IPS-15b (cell line): ENCODE data around the gene FCN3.

ENCODE experiments used
- H3K27me3 ChIP-seq: one replicate; pipeline ENCODE4 v1.6.1; 2013; ENCODE audit warnings: low read length; ENCODE audit not compliant: control insufficient read depth, insufficient read depth
- H3K36me3 ChIP-seq: one replicate; pipeline ENCODE4 v1.6.1; 2013; ENCODE audit warnings: low read length; ENCODE audit not compliant: control insufficient read depth, insufficient read depth
- H3K4me1 ChIP-seq: one replicate; pipeline ENCODE4 v1.6.1; 2013; ENCODE audit warnings: mild to moderate bottlenecking, low read length; ENCODE audit not compliant: control insufficient read depth, insufficient read depth
- H3K4me3 ChIP-seq: one replicate; pipeline ENCODE4 v1.5.1; 2013; ENCODE audit warnings: low read depth, low read length
- H3K9ac ChIP-seq: one replicate; pipeline ENCODE4 v1.6.1; 2013; ENCODE audit warnings: low read depth, mild to moderate bottlenecking, low read length
- H3K9me3 ChIP-seq: one replicate; pipeline ENCODE4 v1.6.1; 2013; ENCODE audit warnings: mild to moderate bottlenecking, low read length; ENCODE audit not compliant: control insufficient read depth, insufficient read depth

The FCN3 gene

GRCh38 chr1:27397749-27398148 is 23.1 kb upstream of the FCN3 start:
- peaks cover 9% of the 10 kb centered on the region for H3K36me3 ChIP-seq
- no peak overlapping the region for H3K9ac ChIP-seq
- peaks cover 19% of the 10 kb centered on the region for H3K4me1 ChIP-seq

GRCh38 chr1:27397110-27397509 is 22.5 kb upstream of the FCN3 start:
- peaks cover 9% of the 10 kb centered on the region for H3K36me3 ChIP-seq
- no peak overlapping the region for H3K9ac ChIP-seq
- no peaks in the 10 kb centered on the region for H3K27me3 ChIP-seq
- H3K4me3 ChIP-seq, result no peak overlapping the region
- H3K4me1 ChIP-seq, result peaks cover 16% of the 10 kb centered on the region
- no peaks in the 10 kb centered on the region for H3K9me3 ChIP-seq

More at GRCh38 chr1:27397749-27398148, 23.1 kb upstream of the FCN3 start:
- Histone ChIP-seq H3K4me3 (no peak overlapping the region), H3K9me3 (no peaks in the 10 kb centered on the region), H3K27me3 (no peaks in the 10 kb centered on the region)

GRCh38 chr1:27395441-27396195 is 21.0 kb upstream of the FCN3 start:
- Histone ChIP-seq H3K4me1 (peaks cover 17% of the 10 kb centered on the region), H3K9ac (no peak overlapping the region)

GRCh38 chr1:27394925-27395324 is 20.3 kb upstream of the FCN3 start:
- Histone ChIP-seq H3K9me3 (no peaks in the 10 kb centered on the region), H3K4me1 (peaks cover 13% of the 10 kb centered on the region)

More at GRCh38 chr1:27395441-27396195, 21.0 kb upstream of the FCN3 start:
- H3K9me3 ChIP-seq, result no peaks in the 10 kb centered on the region
- H3K36me3 ChIP-seq, result peaks cover 9% of the 10 kb centered on the region
- H3K27me3 ChIP-seq, result no peaks in the 10 kb centered on the region
- no peak overlapping the region for H3K4me3 ChIP-seq

GRCh38 chr1:27394282-27394658 is 19.6 kb upstream of the FCN3 start:
- no peak overlapping the region for H3K4me3 ChIP-seq
- H3K27me3 ChIP-seq, result no peaks in the 10 kb centered on the region
- peaks cover 13% of the 10 kb centered on the region for H3K4me1 ChIP-seq
- H3K36me3 ChIP-seq, result peaks cover 9% of the 10 kb centered on the region
- no peak overlapping the region for H3K9ac ChIP-seq
- no peaks in the 10 kb centered on the region for H3K9me3 ChIP-seq

More at GRCh38 chr1:27394925-27395324, 20.3 kb upstream of the FCN3 start:
- Histone ChIP-seq H3K4me3 (no peak overlapping the region), H3K9ac (peak overlapping the region; percentile 29), H3K27me3 (no peaks in the 10 kb centered on the region), H3K36me3 (peaks cover 9% of the 10 kb centered on the region)

- Histone ChIP-seq H3K36me3 (peaks cover 9% of the 10 kb centered on the region), H3K4me1 (peaks cover 10% of the 10 kb centered on the region), H3K27me3 (no peaks in the 10 kb centered on the region), H3K9ac (no peak overlapping the region), H3K4me3 (peak overlapping the region; percentile 90), H3K9me3 (no peaks in the 10 kb centered on the region)
Measured at GRCh38 chr1:27393641-27394281, 19.1 kb upstream of the FCN3 start.

GRCh38 chr1:27392778-27393635 is 18.4 kb upstream of the FCN3 start:
- H3K9ac ChIP-seq, result peak overlapping the region; percentile 60
- peaks cover 9% of the 10 kb centered on the region for H3K36me3 ChIP-seq
- H3K4me1 ChIP-seq, result peaks cover 8% of the 10 kb centered on the region
- no peaks in the 10 kb centered on the region for H3K27me3 ChIP-seq
- H3K4me3 ChIP-seq, result peak overlapping the region; percentile 90
- no peaks in the 10 kb centered on the region for H3K9me3 ChIP-seq

GRCh38 chr1:27392096-27392777 is 17.6 kb upstream of the FCN3 start, which contains the start of gene GPR3:
GPR3 (plus strand) TSS chr1:27392622; CDS start chr1:27393799, 1,177 bp downstream.
- Histone ChIP-seq H3K27me3 (no peaks in the 10 kb centered on the region), H3K4me1 (peaks cover 4% of the 10 kb centered on the region), H3K36me3 (peaks cover 9% of the 10 kb centered on the region), H3K9me3 (no peaks in the 10 kb centered on the region), H3K4me3 (peak within 1 kb of the TSS; percentile 90), H3K9ac (peak within 1 kb of the TSS; percentile 60)

GRCh38 chr1:27391511-27392095 is 17.0 kb upstream of the FCN3 start:
- H3K9ac ChIP-seq, result peak overlapping the region; percentile 12
- peaks cover 4% of the 10 kb centered on the region for H3K4me1 ChIP-seq
- peaks cover 9% of the 10 kb centered on the region for H3K36me3 ChIP-seq
- no peaks in the 10 kb centered on the region for H3K9me3 ChIP-seq
- H3K4me3 ChIP-seq, result peak overlapping the region; percentile 68
- H3K27me3 ChIP-seq, result no peaks in the 10 kb centered on the region

GRCh38 chr1:27388337-27389005 is 13.8 kb upstream of the FCN3 start:
- H3K4me3 ChIP-seq, result no peak overlapping the region
- peaks cover 6% of the 10 kb centered on the region for H3K4me1 ChIP-seq
- no peaks in the 10 kb centered on the region for H3K27me3 ChIP-seq
- H3K9me3 ChIP-seq, result no peaks in the 10 kb centered on the region
- no peak overlapping the region for H3K9ac ChIP-seq
- H3K36me3 ChIP-seq, result no peaks in the 10 kb centered on the region
